Hair follicular keratinocyte (primary cell): Measurements from ENCODE around the gene HMG20A. TPM values are rescaled to one million over a fixed set of nuclear protein-coding genes. Genes with fewer than 3 reads are reported as not detected.

Experiments used
- total RNA-seq: library from RNA; depleted of rRNA; stranded (reverse); fragments of >200 nt; gene quantifications from 2 replicates; pipeline ENCODE4 v1.2.3, GENCODE V29; 2015

The HMG20A gene
- 18.3 and 24.6 TPM in 2 replicates for total RNA-seq

GRCh38 chr15:77420610-77421369 is at the start of gene HMG20A:
TSS of gene HMG20A (plus strand) at chr15:77420888. CDS start at chr15:77458408, 37,520 bp downstream.

GRCh38 chr15:77419836-77420609 is 665 bp upstream of the HMG20A start, which contains the start of gene PEAK1:
TSS of gene PEAK1 (minus strand) at chr15:77420104. CDS start at chr15:77181926, 238,178 bp downstream.

Other genes starting within 250 kb of the HMG20A start
- 4.5 and 7.5 TPM in 2 replicates for gene PEAK1, start 784 bp upstream of the HMG20A start, total RNA-seq
- gene LINGO1, start 212.0 kb downstream of the HMG20A start, total RNA-seq, result not detected in 2 replicates